Measurements from ENCODE around the gene PANK4. TPM values are rescaled to one million over a fixed set of nuclear protein-coding genes. Genes with fewer than 3 reads are reported as not detected.

PANK4 gene
- polyA plus RNA-seq, 1 experiment = 17.1 TPM

DNA sequence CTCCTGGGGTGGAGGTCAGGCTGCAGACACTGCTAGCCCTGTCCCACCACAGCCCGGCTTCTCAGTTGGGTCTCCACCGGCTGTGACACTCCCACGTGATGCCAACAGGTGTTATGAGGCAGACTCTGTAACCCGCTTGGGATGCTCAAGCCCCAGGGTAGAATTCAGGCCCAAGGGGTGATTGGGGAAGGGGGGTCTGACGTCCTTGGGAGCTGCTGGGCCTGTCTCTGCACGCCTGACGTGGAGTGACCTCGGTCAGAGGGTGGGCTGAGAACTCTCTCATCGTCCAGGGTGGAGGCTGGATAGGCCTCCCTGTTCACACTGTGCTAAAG lies 11.4 kb upstream of the PANK4 start:
- H3K36me3 ChIP-seq (ENCODE audit: control insufficient read depth, insufficient read depth, low read length) = no peaks in the 10 kb centered on the region
- DNase-seq (ENCODE audit: low read depth) = no peak
- TF ChIP-seq, protein P1, sequence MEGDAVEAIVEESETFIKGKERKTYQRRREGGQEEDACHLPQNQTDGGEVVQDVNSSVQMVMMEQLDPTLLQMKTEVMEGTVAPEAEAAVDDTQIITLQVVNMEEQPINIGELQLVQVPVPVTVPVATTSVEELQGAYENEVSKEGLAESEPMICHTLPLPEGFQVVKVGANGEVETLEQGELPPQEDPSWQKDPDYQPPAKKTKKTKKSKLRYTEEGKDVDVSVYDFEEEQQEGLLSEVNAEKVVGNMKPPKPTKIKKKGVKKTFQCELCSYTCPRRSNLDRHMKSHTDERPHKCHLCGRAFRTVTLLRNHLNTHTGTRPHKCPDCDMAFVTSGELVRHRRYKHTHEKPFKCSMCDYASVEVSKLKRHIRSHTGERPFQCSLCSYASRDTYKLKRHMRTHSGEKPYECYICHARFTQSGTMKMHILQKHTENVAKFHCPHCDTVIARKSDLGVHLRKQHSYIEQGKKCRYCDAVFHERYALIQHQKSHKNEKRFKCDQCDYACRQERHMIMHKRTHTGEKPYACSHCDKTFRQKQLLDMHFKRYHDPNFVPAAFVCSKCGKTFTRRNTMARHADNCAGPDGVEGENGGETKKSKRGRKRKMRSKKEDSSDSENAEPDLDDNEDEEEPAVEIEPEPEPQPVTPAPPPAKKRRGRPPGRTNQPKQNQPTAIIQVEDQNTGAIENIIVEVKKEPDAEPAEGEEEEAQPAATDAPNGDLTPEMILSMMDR (IDR thresholded peaks at IDR 0.05; ENCODE audit: insufficient read depth, low read depth, low read length) = no peak
- ChIA-PET POLR2A (no interaction called here), CTCF (no interaction called here)
- H3K4me3 ChIP-seq (ENCODE audit: low read depth, low read length) = no peak overlapping the region
- H3K27me3 ChIP-seq (ENCODE audit: control insufficient read depth, insufficient read depth, low read length) = no peaks in the 10 kb centered on the region; the same call in 1 of the 2 replicates

GRCh38 chr1:2535981-2536380 lies 9.6 kb upstream of the PANK4 start:
- POLR2A ChIA-PET = no interaction called here
- Histone ChIP-seq H3K4me3 (ENCODE audit: low read depth, low read length) (no peak overlapping the region), H3K36me3 (ENCODE audit: control insufficient read depth, insufficient read depth, low read length) (no peaks in the 10 kb centered on the region), H3K27me3 (ENCODE audit: control insufficient read depth, insufficient read depth, low read length) (peaks cover 2% of the 10 kb centered on the region; the same call in 1 of the 2 replicates)
- DNase-seq (ENCODE audit: low read depth) = no peak
- CTCF ChIA-PET = interaction anchor here (0.6 to 6.2 kb wide), 3 partner anchors 10 to 826 kb away, joined by 4 to 22 read pairs (median 6); no protein-coding TSS in a partner anchor
- TF ChIP-seq, protein P1 (IDR thresholded peaks at IDR 0.05; ENCODE audit: insufficient read depth, low read depth, low read length) = no peak

DNA sequence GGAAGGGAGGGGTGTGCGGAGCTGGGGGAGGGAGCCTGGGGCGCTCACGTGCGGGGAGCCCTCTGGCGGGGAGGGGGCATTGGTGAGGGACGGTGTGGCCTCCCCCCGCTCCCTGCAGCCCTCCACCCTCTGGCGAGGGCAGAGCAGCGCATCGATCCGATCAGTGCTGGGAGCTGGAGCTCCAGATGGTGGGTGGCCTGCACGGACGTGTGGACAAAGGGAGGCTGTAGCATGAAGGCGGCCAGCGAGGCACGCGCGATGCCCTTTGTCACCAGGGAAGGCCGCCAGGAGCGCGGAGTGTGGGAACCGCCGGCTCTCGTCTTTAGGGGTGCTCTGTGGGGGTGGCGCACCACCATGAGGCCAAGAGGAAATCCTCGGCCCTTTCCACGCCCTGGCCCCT lies 9.1 kb upstream of the PANK4 start:
- DNase-seq (ENCODE audit: low read depth) = no peak
- H3K4me3 ChIP-seq (ENCODE audit: low read depth, low read length) = no peak overlapping the region
- POLR2A ChIA-PET = no interaction called here
- TF ChIP-seq, protein P1 (IDR thresholded peaks at IDR 0.05; ENCODE audit: insufficient read depth, low read depth, low read length) = no peak
- H3K27me3 ChIP-seq (ENCODE audit: control insufficient read depth, insufficient read depth, low read length) = peaks cover 3% of the 10 kb centered on the region; the same call in 1 of the 2 replicates
- no peaks in the 10 kb centered on the region for H3K36me3 ChIP-seq (ENCODE audit: control insufficient read depth, insufficient read depth, low read length)
- CTCF ChIA-PET = interaction anchor here (0.6 to 6.2 kb wide), 3 partner anchors 10 to 164 kb away, joined by 4 to 22 read pairs (median 6); no protein-coding TSS in a partner anchor

DNA sequence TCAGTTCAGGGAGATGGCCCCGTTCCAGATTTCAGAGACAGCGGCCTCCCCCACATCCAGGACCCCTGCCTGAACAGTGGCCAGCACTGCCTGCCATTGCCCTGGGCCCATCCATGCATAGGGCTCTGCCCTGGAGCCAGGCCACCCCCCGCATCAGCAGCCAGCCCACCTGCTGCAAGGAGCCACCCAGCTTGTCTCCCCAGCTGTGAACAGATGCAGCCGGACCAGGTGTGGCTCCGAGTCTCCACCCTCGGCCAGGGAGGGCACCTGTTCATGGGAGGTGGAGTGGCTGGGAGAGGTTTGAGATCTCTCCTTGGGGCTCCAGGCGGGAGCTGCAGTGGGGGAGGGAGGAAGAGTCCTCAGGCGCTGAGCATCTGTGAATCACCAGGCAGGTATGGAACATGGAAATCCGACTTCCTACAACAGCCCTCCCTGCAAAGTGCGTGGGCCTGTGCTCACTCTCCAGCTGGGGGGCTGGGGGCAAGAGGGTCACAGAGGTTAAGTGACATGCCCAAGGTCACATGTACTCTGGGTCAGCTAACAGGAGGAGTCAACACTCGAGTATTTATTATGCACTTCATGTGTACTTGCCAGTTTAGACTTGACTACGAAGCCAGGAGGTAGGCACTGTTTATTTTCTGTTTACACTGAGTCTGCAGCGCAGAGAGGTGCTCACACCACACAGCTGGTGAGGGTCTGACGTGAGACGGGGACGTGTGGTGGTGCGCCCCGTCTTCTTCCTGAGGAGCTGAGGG lies 8.5 kb upstream of the PANK4 start:
- CTCF ChIA-PET = interaction anchor here (0.6 to 6.2 kb wide), 3 partner anchors 11 to 164 kb away, joined by 4 to 22 read pairs (median 6); no protein-coding TSS in a partner anchor
- no peak for DNase-seq (ENCODE audit: low read depth)
- Histone ChIP-seq H3K27me3 (ENCODE audit: control insufficient read depth, insufficient read depth, low read length) (peaks cover 3% of the 10 kb centered on the region; the same call in 1 of the 2 replicates), H3K36me3 (ENCODE audit: control insufficient read depth, insufficient read depth, low read length) (no peaks in the 10 kb centered on the region), H3K4me3 (ENCODE audit: low read depth, low read length) (no peak overlapping the region)
- POLR2A ChIA-PET = no interaction called here
- TF ChIP-seq, protein P1 (IDR thresholded peaks at IDR 0.05; ENCODE audit: insufficient read depth, low read depth, low read length) = no peak

- CTCF ChIA-PET = interaction anchor here (6.2 kb wide), 1 partner anchor 14 kb away, joined by 22 read pairs; no protein-coding TSS in a partner anchor
- DNase-seq (ENCODE audit: low read depth) = no peak
- TF ChIP-seq, protein P1 (IDR thresholded peaks at IDR 0.05; ENCODE audit: insufficient read depth, low read depth, low read length) = no peak
- POLR2A ChIA-PET = no interaction called here
- H3K4me3 ChIP-seq (ENCODE audit: low read depth, low read length) = no peak overlapping the region
- no peaks in the 10 kb centered on the region for H3K36me3 ChIP-seq (ENCODE audit: control insufficient read depth, insufficient read depth, low read length)
- H3K27me3 ChIP-seq (ENCODE audit: control insufficient read depth, insufficient read depth, low read length) = peaks cover 3% of the 10 kb centered on the region; the same call in 1 of the 2 replicates
Measured at GRCh38 chr1:2534315-2534686, 7.9 kb upstream of the PANK4 start.

Data from BJ (cell line).